Stimulated activated CD4-positive, alpha-beta T cell treated with anti-CD3 and anti-CD28 coated beads, Interleukin-1b, Interleukin-23, amount 100 ng/mL, for 1 hour (primary cell): Measurements from ENCODE around the gene WDR4.
A peak's percentile ranks its signal among the peaks of the same experiment; 100 is the strongest.
"Not testable (repeated sequence)": the region's sequence is repeated elsewhere in the genome, so short reads cannot be mapped to it uniquely, and the experiment has no call there.

Experiments used
- DNase-seq, 2 donors: peaks; one replicate each; pipeline ENCODE4 v3.0.0-alpha.2; 2020; ENCODE audit warnings: low read depth in 2 of 2

The WDR4 gene

GRCh38 chr21:42878993-42879787 lies at the start of gene WDR4:
WDR4 (minus strand) TSS chr21:42879539; CDS start chr21:42879495, 44 bp downstream.
- peak; percentile 97 to 98 for DNase-seq

GRCh38 chr21:42927474-42928200 lies 48.3 kb upstream of the WDR4 start:
- not testable (repeated sequence) for DNase-seq

- DNase-seq: no peak
Measured at GRCh38 chr21:42925114-42925926, 46.0 kb upstream of the WDR4 start, which contains the start of gene ERVH48-1. ERVH48-1 (minus strand) TSS chr21:42925630; CDS start chr21:42919006, 6,624 bp downstream.

- no peak for DNase-seq
Measured at GRCh38 chr21:42924433-42924751, 45.1 kb upstream of the WDR4 start.

GRCh38 chr21:42923553-42924432 lies 44.5 kb upstream of the WDR4 start:
- peak; percentile 28 to 37 for DNase-seq

GRCh38 chr21:42922918-42923317 lies 43.6 kb upstream of the WDR4 start:
- no peak for DNase-seq

- no peak for DNase-seq
Measured at GRCh38 chr21:42921927-42922326, 42.6 kb upstream of the WDR4 start.

GRCh38 chr21:42918291-42918690 lies 39.0 kb upstream of the WDR4 start:
- DNase-seq: no peak

- DNase-seq: no peak
Measured at GRCh38 chr21:42913476-42913875, 34.1 kb upstream of the WDR4 start.

- not testable (repeated sequence) for DNase-seq
Measured at GRCh38 chr21:42911920-42912319, 32.6 kb upstream of the WDR4 start.

- not testable (repeated sequence) for DNase-seq
Measured at GRCh38 chr21:42908484-42908883, 29.1 kb upstream of the WDR4 start.

GRCh38 chr21:42906233-42906632 lies 26.9 kb upstream of the WDR4 start:
- no peak for DNase-seq

GRCh38 chr21:42905195-42905594 lies 25.9 kb upstream of the WDR4 start:
- DNase-seq: no peak

- DNase-seq: no peak
Measured at GRCh38 chr21:42903817-42904216, 24.5 kb upstream of the WDR4 start.

GRCh38 chr21:42900446-42900845 lies 21.1 kb upstream of the WDR4 start:
- DNase-seq: no peak

- DNase-seq: peak; percentile 100
Measured at GRCh38 chr21:42892931-42893755, 13.8 kb upstream of the WDR4 start, which contains the start of gene NDUFV3. NDUFV3 (plus strand) TSS chr21:42893309; CDS start chr21:42893334, 25 bp downstream.

GRCh38 chr21:42892582-42892930 lies 13.2 kb upstream of the WDR4 start:
- DNase-seq: no peak

GRCh38 chr21:42887326-42887725 lies 8.0 kb upstream of the WDR4 start:
- DNase-seq: no peak

- DNase-seq: no peak
Measured at GRCh38 chr21:42883921-42884320, 4.6 kb upstream of the WDR4 start.

- no peak for DNase-seq
Measured at GRCh38 chr21:42880352-42880751, 1.0 kb upstream of the WDR4 start.

GRCh38 chr21:42878678-42878992 lies 704 bp downstream of the WDR4 start:
- no peak for DNase-seq
